Dermis blood vessel endothelial cell (primary cell): ENCODE data around the gene CAPNS2. TPM values are rescaled to one million over a fixed set of nuclear protein-coding genes. Genes with fewer than 3 reads are reported as not detected.

Experiments used
- DNase-seq: peaks from one replicate; pipeline ENCODE4 v3.0.0; 2010
- total RNA-seq: library from RNA; depleted of rRNA; stranded (reverse); fragments of >200 nt; gene quantifications from 2 replicates; pipeline ENCODE4 v1.2.3, GENCODE V29; 2014

Gene CAPNS2
- 0.70 and 1.7 TPM in 2 replicates for total RNA-seq

- DNase-seq: no peak
These were observed at the start of gene CAPNS2 for GRCh38 chr16:55566432-55567175. CAPNS2 (plus strand) TSS chr16:55566684; CDS start chr16:55566757, 73 bp downstream.

DNA sequence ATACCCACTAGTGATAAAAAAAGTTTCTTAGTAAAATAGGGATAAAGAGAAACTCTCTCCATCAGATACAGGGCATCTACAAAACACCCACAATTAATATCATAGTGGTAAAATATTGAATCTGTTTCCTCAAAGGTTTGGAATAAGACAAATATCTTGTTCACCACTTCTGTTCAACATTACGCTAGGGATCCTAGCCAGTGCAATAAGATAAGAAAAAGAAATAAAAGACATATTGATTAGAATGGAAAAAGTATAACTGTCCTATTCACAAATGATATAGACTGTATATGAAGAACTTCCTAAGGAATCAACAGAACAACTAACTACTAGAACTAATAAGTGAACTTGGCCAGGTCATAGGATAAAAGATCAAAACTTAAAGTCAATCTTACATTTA, 44.7 kb upstream of the CAPNS2 start:
- no peak for DNase-seq

- peak; percentile 88 for DNase-seq
These were observed 40.0 kb upstream of the CAPNS2 start for GRCh38 chr16:55526441-55526840.

DNA sequence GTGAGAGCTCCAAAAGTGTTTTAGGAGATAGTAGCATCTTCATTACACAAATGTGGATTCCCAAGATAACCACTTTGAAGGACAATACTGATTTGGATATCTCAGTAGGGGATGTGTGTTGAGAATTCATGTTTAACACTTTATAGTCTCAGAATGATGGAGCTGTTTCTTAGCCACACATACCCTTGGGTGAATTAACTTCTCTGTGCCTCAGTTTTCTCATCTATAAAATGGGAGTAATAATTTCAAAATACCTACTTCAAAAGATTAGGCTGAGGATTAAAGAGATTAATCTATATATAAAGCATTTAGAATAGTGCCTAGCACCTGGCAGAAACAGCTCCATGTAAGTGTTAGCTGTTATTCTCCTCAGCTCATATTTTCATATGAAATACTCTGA, 38.6 kb upstream of the CAPNS2 start:
- DNase-seq: no peak

- DNase-seq: peak; percentile 83
These were observed 37.5 kb upstream of the CAPNS2 start for GRCh38 chr16:55529018-55529417.

- DNase-seq: no peak
These were observed 36.1 kb upstream of the CAPNS2 start for GRCh38 chr16:55530316-55530856.

DNA sequence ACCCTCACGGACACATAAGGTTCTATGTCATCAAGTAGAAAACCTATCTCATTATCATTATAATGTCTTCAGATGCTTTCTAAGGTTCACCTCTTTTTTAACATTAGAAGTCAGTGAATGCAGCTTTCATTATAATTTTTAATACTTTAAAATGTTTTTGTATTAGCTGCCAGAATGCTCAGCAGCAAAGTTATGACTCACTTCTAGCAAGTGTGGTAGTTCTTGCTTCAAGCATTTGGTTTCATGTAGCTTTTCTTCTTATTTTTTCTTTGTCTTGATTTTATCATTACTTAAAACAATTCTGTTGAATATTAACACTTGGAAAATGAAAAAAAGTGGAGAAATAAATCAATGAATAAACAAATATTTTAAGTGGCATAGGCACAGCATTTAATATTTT, 34.3 kb upstream of the CAPNS2 start:
- no peak for DNase-seq

GRCh38 chr16:55534756-55535155, 31.7 kb upstream of the CAPNS2 start:
- no peak for DNase-seq

- no peak for DNase-seq
These were observed 27.4 kb upstream of the CAPNS2 start for GRCh38 chr16:55539049-55539448.

DNA sequence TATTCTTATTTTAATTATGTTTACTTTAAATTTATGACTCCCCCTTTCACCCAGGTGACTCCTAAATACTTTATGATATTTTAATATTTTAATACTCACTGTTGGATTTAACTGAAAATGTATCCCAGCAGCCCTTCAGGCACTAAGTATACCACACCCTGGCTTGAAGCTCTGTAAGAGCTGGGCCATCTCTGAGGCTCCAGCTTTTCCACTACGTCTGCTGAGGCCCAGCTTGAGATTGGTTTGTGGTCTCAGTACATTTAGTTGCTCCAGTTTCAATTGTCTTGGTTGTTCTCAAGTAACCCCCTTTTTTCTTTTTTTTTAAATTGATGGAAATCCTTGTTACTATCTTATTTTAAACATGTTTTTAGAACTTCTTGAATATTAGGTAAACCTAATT, 27.0 kb upstream of the CAPNS2 start:
- DNase-seq: no peak

- DNase-seq: no peak
These were observed 26.3 kb upstream of the CAPNS2 start for GRCh38 chr16:55540221-55540620.

- peak; percentile 58 for DNase-seq
These were observed 23.9 kb upstream of the CAPNS2 start for GRCh38 chr16:55542459-55543082.

DNA sequence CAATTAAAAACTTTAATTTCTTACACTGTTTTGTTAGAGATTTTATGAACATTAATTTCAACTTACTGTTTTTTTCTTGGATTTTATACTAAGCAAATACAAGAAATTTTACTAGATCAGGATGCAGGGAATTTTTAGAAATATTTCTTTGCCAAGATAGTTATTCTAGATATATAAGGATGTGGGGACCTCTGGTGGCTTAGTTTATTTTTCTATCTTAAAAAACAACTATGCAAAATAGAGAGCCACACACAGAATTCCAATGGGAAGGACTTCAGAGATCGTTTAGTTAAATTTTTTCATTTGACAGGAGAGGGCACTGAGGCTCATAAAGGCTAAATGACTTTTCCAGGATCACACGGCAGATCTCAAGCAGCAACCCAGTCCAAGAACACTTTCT, 23.0 kb upstream of the CAPNS2 start:
- DNase-seq: peak; percentile 55

GRCh38 chr16:55552621-55553020, 13.9 kb upstream of the CAPNS2 start:
- DNase-seq: peak; percentile 68

- DNase-seq: no peak
These were observed 11.0 kb upstream of the CAPNS2 start for GRCh38 chr16:55555436-55555835.

- DNase-seq: no peak
These were observed 9.3 kb upstream of the CAPNS2 start for GRCh38 chr16:55557186-55557585.

DNA sequence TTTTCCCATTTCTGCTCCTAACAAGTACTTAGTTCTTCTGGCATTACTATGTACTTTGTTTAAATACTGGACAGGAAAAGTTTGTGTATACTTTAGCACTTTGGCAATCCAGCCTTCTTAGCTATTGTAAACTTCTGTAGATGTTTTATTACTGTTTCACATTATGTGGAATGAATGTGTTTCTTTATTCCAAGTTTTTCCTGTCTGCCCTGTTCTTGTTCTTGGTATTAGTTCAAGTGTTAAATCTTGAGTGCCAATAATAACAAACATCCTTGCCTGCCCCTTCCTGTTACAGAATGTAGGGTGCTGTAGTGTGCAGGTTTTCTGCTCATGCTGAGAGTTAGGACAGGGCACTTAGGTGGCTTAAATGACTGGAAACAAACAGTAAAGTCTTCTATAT, 7.3 kb upstream of the CAPNS2 start:
- DNase-seq: peak; percentile 74

- DNase-seq: no peak
These were observed 6.5 kb upstream of the CAPNS2 start for GRCh38 chr16:55559933-55560516.

- no peak for DNase-seq
These were observed 5.1 kb upstream of the CAPNS2 start for GRCh38 chr16:55561319-55561848.

- DNase-seq: no peak
These were observed 3.5 kb upstream of the CAPNS2 start for GRCh38 chr16:55562936-55563335.

DNA sequence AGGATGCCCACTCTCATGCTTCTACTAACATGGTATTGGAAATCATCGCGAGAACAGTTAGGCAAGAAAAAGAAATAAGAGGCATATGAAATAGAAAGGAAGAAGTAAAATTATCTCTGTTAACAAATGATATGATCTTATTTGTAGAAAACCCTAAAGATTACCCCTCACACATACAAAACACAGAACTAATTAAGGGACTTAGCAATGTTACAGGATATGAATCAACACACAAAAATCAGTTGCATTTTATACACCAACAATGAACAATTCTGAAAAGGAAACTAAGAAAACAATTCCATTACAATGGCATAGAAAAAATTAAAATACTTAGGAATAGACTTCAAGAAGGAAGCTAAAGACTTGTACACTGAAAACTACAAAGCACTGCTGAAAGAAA, 2.7 kb upstream of the CAPNS2 start:
- DNase-seq: peak; percentile 81

DNA sequence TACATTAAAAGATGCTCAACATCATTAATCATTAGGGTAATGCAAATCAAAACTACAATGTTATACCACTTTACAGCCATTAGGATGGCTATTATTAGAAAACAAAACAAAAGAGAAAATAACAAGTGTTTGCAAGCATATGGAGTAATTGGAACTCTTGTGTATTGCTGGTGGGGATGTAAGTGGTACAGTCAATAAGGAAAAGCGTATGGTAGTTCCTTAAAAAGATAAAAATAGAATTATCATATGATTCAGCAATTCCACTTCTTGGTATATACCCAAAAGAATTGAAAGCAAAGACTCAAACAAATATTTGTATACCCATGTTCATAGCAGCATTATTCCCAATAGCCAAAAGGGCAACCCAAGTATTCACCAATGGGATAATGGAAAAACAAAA, 1.4 kb upstream of the CAPNS2 start:
- DNase-seq: no peak

DNA sequence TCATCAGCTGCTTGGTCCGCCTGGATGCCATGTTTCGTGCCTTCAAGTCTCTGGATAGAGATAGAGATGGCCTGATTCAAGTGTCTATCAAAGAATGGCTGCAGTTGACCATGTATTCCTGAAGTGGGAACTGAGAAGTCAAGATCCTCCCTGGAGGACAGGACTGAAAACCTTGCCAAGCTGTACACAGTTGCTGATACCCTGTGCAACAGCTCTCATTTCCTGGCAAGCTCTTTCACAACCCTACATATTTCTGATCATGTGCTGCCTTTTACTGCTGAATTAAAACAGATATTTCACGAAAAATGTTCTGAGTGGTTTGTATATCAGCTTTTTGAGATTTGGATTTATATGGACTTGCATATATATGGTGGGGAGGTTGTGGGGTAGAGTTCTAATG, 898 bp downstream of the CAPNS2 start:
- DNase-seq: peak; percentile 52

- peak; percentile 30 for DNase-seq
These were observed 1.7 kb downstream of the CAPNS2 start for GRCh38 chr16:55568207-55568606.
